Raji (cell line): Measurements from ENCODE around the gene MAL.

Source experiments
- POLR2A ChIP-seq: IDR thresholded peaks from 2 replicates; pipeline ENCODE4 v1.6.1; 2011; ENCODE audit warnings: low read depth, low read length, control low read depth; ENCODE audit not compliant: insufficient read depth

MAL gene

DNA sequence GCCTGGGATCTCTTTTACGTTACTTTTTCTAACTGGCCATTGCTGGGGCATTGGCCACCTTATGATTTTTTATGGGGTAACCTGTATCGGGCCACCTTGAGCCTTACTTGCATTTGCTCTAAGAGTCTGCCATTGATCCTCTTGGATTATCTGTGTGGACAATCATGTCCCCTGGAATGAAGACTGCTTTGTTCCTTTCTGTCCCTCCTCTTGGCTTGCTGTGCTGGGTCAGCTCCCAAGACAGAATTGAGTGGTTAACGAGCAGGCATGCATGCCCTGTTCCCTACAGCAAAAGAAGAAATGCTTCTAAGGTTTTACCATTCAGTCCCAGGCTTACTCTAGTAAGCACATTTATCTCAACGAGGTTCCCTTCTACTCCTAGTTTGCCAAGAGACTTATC, 46.3 kb downstream of the MAL start:
- no peak for TF ChIP-seq POLR2A

- TF ChIP-seq POLR2A: no peak
These were observed 46.9 kb downstream of the MAL start for GRCh38 chr2:95072424-95072823.

- no peak for TF ChIP-seq POLR2A
These were observed 48.6 kb downstream of the MAL start for GRCh38 chr2:95073856-95074662.

DNA sequence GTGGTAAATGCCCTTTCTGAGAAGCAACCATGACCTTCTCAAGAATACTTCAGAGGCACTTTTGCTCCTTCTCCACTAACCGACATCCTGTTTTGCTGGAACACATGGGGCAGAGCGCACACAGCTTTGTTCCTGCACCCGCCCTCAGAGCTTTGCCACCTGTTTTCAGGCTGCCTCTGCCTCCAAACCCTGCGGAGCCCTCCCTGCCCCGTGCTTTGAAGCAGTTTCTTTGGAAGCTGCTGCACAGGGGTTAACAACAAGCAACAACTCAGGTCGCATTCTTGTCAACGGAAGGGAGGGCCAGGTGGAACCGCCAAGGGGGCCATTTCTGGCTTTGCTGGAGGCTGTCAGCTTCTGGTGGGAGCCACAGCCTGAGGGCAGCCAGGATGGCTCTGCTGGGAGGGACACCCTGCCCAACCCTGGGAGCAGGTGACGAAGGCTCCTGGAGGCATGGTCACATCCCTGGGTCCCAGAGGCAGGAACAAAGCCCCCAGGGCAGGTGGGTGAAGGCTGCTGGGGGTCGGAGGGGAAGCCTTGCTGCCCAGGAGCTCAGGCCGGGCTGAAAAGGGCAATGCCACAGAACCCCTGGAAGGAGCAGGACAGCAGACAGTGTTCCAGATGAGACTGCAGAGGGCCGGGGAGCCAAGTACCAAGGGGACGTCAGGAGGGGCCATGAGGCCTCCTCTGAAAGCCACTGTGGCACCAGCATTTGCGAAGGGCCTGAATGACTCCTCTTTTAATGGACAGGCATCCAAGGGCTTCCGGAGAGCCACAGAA, 49.3 kb downstream of the MAL start:
- TF ChIP-seq POLR2A: no peak

DNA sequence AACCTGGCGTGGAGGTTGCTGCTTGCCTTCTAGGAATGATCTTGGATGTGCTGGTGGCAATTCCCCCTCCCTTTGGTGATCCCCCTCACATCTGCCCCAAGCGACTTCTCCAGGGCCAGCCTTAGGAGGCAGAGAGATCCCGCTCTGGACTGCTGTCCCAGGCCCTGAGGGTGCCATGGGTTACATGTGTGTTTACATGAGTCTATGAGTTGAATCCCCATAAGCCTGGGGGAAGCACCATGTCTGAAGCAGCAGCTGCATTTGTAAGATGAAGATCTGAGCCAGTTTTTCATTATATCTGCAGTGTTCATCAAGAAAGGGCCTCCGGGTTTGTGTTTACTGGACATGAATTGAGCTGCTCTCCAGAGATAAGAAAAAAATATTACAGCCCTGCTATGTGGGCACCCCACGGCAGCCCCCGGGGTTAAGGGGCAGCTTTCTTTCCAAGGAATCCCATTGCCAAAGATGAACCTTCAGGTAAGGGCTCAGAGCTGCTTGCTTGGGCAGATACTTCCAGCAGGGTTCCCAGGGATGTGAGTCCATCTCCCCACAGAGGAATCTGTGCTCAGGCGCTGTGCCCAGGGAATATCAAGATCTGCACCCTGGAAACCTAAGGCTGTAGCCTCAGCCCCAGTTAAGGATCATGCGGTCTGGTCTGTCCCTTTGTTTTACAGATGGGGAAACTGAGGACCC, 50.1 kb downstream of the MAL start:
- TF ChIP-seq POLR2A: no peak

- TF ChIP-seq POLR2A: no peak
These were observed 51.4 kb downstream of the MAL start for GRCh38 chr2:95076705-95077529.

DNA sequence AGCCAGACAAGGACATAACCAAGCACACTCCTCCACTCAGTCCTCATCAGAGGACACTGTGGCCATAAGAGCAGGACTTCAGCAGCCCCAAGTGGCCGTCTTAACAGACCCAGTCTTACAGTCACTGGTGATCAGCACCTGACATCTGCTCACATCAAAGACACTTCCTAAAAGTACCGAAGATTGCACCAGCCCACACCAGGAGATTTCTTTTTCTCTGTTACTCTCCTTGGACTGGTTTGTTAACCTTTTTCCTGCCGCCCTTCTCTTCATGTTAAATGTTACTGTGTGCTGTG, 52.0 kb downstream of the MAL start:
- no peak for TF ChIP-seq POLR2A

DNA sequence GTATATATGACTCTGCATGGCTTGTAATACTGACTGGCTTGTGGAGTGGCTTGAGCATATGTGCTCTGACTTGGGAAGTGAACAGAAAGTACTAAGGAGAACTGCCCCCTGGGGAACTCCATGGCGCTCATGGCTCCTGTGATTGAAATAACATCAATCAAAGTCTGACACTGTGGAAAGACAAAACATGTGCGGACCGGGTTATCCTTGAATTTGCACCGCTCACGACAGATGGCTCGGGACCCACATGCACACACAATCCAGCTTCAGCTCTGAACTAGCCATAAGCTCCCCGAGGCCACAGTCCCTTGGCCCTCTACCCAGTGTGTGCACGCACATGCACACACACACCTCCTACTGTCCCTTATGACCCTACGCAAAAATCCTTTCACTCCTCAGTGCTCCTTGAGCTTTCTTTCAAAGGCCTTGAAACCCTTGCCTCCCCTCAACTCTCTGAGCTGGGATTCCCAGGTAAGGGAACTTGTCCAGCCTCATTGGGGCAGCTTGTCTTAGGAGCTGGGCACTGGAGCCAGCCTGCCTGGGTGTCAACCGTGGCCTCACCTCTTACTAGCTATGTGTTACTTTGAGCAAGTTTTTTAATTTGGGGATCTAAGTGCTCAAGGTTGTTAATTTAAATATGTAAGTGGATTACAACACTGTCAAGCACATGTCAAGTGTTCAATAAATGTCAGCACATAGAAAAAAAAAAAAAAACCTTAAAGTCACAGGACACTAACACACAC, 52.5 kb downstream of the MAL start:
- no peak for TF ChIP-seq POLR2A

DNA sequence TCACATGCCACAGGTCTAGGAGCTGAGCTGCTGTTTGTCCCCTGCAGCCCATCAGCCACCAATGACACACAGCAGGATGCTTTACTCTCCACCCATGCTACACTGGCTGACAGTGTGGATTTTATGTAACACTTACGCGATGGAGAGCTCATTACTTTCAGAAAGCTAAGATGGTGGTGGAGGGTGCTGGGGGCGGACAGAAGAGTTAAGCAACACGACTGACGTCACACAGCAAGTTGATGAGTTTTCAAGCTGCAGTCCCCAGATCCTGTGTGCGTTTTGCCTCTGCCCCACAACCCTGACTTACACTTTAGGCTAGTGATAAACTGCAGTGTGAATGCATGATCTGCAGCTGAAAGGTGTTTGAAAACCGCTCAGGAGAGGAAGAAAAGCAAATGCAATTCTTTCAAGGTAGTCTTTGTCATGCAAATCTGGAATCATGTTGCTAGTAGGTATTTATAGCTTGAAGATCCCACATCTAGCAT, 53.7 kb downstream of the MAL start:
- TF ChIP-seq POLR2A: no peak

DNA sequence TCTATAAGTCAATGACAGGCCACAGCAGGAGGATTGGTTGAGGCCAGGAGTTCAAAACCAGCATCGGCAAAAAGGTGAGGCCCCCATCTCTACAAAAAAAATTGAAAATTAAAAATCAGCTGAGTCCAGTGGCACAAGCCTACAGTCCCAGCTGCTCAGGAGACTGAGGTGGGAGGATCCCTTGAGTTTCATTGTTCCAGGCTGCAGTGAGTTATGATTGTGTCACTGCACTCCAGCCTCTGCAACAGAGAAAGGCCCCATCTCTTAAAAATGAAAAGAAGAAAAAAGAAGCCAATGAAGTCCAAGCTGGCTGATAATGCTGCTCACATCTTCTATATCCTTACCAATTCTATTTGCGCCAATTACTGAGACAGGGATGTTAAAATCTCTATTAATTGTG, 57.0 kb downstream of the MAL start:
- no peak for TF ChIP-seq POLR2A

DNA sequence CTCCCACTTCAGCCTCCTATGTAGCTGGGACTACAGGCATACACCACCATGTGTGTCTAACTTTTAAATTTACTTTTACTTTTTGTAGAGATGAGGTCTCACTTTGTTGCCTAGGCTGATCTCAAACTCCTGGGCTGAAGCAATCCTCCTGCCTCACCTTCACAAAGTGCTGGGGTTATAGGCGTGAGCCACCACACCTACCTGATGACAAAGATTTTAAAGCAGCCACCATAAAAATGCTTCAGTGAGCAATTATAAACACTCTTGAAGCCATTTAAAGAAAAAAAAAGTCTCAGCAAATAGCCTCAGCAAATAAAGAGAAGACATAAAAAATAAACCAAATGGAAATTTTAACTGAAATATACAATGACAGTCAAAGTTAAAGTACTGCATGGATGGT, 60.5 kb downstream of the MAL start:
- no peak for TF ChIP-seq POLR2A

DNA sequence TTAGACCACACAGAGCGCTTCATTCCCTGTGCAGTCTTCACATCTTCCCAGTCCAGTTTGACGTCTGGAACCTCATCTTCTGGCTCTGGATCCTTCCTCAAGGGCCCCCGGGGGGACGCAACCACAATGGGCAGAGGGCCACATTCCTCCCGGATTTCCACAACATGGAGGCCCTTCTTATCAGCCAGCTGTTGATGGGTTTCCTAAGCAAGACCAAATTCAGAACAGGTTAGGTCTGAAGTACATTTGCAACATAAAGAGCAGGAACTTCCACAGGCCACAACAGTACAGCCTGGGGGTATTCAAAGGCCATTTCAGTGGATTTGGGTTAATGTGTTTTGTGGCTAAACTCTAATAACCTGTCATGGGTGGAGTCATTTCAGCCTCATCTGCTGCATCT, 61.9 kb downstream of the MAL start:
- TF ChIP-seq POLR2A: no peak

GRCh38 chr2:95091885-95092555, 66.5 kb downstream of the MAL start:
- TF ChIP-seq POLR2A: no peak

GRCh38 chr2:95099910-95100309, 74.4 kb downstream of the MAL start:
- TF ChIP-seq POLR2A: no peak
